ENCODE results near the gene TMEM45A.
"Not testable (repeated sequence)": the region's sequence is repeated elsewhere in the genome, so short reads cannot be mapped to it uniquely, and the experiment has no call there.

TMEM45A gene

GRCh38 chr3:100468676-100469075, 23.7 kb upstream of the TMEM45A start:
- H3K4me3 ChIP-seq (ENCODE audit: low read length) = no peak overlapping the region
- TF ChIP-seq ZNF274 (IDR thresholded peaks at IDR 0.05; ENCODE audit: low read depth, low read length) = no peak

- H3K4me3 ChIP-seq (ENCODE audit: low read length) = no peak overlapping the region
- TF ChIP-seq ZNF274 (IDR thresholded peaks at IDR 0.05; ENCODE audit: low read depth, low read length) = no peak
These were observed 21.5 kb upstream of the TMEM45A start for GRCh38 chr3:100470951-100471350.

- H3K4me3 ChIP-seq (ENCODE audit: low read length) = no peak overlapping the region
- TF ChIP-seq ZNF274 (IDR thresholded peaks at IDR 0.05; ENCODE audit: low read depth, low read length) = no peak
These were observed 21.0 kb upstream of the TMEM45A start for GRCh38 chr3:100471444-100471843.

DNA sequence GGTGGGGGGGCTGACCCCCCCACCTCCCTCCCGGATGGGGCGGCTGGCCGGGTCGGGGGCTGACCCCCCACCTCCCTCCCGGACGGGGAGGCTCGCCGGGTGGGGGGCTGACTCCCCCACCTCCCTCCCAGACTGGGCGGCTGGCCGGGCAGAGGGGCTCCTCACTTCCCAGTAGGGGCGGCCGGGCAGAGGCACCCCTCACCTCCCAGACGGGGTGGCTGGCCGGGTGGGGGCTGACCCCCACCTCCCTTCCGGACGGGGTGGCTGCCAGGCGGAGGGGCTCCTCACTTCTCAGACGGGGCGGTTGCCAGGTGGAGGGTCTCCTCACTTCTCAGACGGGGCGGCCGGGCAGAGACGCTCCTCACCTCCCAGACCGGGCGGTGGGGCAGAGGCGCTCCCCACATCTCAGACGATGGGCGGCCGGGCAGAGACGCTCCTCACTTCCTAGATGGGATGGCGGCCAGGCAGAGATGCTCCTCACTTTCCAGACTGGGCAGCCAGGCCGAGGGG, 14.5 kb upstream of the TMEM45A start:
- H3K4me3 ChIP-seq (ENCODE audit: low read length) = not testable (repeated sequence)

- H3K4me3 ChIP-seq (ENCODE audit: low read length) = not testable (repeated sequence)
These were observed 13.9 kb upstream of the TMEM45A start for GRCh38 chr3:100478521-100478920.

- no peak for TF ChIP-seq ZNF274 (IDR thresholded peaks at IDR 0.05; ENCODE audit: low read depth, low read length)
- H3K4me3 ChIP-seq (ENCODE audit: low read length) = no peak overlapping the region
These were observed 12.3 kb upstream of the TMEM45A start for GRCh38 chr3:100480081-100480480.

- no peak overlapping the region for H3K4me3 ChIP-seq (ENCODE audit: low read length)
- no peak for TF ChIP-seq ZNF274 (IDR thresholded peaks at IDR 0.05; ENCODE audit: low read depth, low read length)
These were observed 10.2 kb upstream of the TMEM45A start for GRCh38 chr3:100482176-100482575.

- H3K4me3 ChIP-seq (ENCODE audit: low read length) = no peak overlapping the region
- no peak for TF ChIP-seq ZNF274 (IDR thresholded peaks at IDR 0.05; ENCODE audit: low read depth, low read length)
These were observed 8.9 kb upstream of the TMEM45A start for GRCh38 chr3:100483529-100483928.

- no peak overlapping the region for H3K4me3 ChIP-seq (ENCODE audit: low read length)
- no peak for TF ChIP-seq ZNF274 (IDR thresholded peaks at IDR 0.05; ENCODE audit: low read depth, low read length)
These were observed 5.6 kb upstream of the TMEM45A start for GRCh38 chr3:100486808-100487207.

DNA sequence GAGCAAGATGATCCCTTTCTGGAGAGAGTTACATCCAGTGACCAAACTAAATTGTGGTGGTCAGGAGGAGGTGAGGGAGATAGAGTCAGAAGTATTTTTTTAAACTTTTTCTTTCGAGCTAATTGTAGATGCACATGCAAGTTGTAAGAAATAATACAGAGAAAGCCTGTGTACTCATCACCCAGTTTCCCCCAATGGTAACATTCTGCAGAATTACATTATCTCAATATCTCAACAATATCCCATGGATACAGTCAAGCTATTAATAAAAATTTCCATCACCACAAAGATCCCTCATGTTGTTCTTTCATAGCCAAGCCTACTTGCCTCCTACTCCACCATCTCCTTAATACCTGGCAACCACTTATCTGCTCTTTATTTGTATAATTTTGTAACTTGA, 3.3 kb upstream of the TMEM45A start:
- H3K4me3 ChIP-seq (ENCODE audit: low read length) = no peak overlapping the region
- TF ChIP-seq ZNF274 (IDR thresholded peaks at IDR 0.05; ENCODE audit: low read depth, low read length) = no peak

DNA sequence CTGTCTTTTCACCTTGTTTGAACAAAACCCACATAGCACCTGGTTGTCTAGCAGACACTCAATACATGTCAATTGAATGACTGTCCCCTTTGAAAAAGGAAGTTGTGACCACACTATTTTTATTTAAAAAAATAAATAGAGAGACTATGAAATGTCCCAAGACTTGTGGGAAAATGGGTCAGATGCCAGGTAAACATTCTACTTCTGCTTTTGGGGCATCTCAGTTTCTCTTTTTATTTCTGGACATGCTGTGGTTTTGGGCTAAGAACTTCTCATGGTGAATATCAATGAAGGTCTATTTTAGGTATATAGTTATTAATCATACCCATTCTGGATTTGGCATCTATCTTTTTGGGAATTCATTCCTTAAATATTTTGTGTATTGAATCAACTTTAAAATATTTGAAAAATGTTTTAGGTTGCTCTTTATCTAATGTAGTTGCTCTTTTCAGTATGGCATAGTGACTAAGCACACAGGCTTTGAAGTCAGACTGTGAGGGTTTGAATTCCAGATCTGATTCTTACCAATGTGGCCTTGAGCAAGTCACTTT, 4.4 kb downstream of the TMEM45A start:
- no peak for TF ChIP-seq ZNF274 (IDR thresholded peaks at IDR 0.05; ENCODE audit: low read depth, low read length)
- H3K4me3 ChIP-seq (ENCODE audit: low read length) = no peak overlapping the region

- no peak overlapping the region for H3K4me3 ChIP-seq (ENCODE audit: low read length)
- TF ChIP-seq ZNF274 (IDR thresholded peaks at IDR 0.05; ENCODE audit: low read depth, low read length) = no peak
These were observed 7.2 kb downstream of the TMEM45A start for GRCh38 chr3:100499651-100500050.

- no peak for TF ChIP-seq ZNF274 (IDR thresholded peaks at IDR 0.05; ENCODE audit: low read depth, low read length)
- no peak overlapping the region for H3K4me3 ChIP-seq (ENCODE audit: low read length)
These were observed 8.0 kb downstream of the TMEM45A start for GRCh38 chr3:100500320-100500880.

DNA sequence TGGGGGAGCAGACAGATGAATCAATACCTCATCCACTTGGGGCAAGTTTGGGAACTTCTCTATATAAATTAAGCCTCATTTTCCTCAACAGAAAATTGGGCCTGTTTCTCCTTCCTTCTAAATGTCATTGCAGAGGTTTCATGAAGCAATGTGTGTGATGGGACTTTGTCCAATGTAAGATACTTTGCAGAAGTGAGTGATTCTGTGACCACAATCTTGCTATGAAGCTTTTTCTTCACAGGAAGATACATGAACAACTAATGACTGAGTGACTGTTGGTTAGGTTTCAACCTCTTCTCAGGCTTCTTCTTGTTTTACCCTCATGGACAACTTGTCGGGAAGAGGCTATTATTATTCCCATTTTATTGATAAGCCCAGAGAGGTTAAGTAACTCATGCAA, 11.0 kb downstream of the TMEM45A start:
- no peak overlapping the region for H3K4me3 ChIP-seq (ENCODE audit: low read length)
- no peak for TF ChIP-seq ZNF274 (IDR thresholded peaks at IDR 0.05; ENCODE audit: low read depth, low read length)

GRCh38 chr3:100506355-100506754, 13.9 kb downstream of the TMEM45A start:
- no peak for TF ChIP-seq ZNF274 (IDR thresholded peaks at IDR 0.05; ENCODE audit: low read depth, low read length)
- H3K4me3 ChIP-seq (ENCODE audit: low read length) = no peak overlapping the region

DNA sequence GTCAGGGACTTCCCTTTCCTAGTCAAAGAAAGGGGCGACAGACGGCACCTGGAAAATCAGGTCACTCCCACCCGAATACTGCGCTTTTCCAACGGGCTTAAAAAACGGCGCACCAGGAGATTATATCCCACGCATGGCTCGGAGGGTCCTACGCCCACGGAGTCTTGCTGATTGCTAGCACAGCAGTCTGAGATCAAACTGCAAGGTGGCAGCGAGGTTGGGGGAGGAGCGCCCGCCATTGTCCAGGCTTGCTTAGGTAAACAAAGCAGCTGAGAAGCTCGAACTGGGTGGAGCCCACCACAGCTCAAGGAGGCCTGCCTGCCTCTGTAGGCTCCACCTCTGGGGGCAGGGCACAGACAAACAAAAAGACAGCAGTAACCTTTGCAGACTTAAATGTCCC, 17.4 kb downstream of the TMEM45A start:
- H3K4me3 ChIP-seq (ENCODE audit: low read length) = not testable (repeated sequence)
